HT-29 (cell line): Measurements from ENCODE around the gene SUN2. TPM values are rescaled to one million over a fixed set of nuclear protein-coding genes. Genes with fewer than 3 reads are reported as not detected.
A peak's percentile ranks its signal among the peaks of the same experiment; 100 is the strongest.

Experiments used
- DNase-seq: peaks from one replicate; pipeline ENCODE4 v3.0.0-alpha.2; 2015; ENCODE audit warnings: low spot score
- total RNA-seq: library from RNA; depleted of rRNA; stranded (reverse); fragments of >200 nt; shearing (Covaris generic); gene quantifications from 2 replicates; pipeline ENCODE4 v1.2.3, GENCODE V29; 2014

The SUN2 gene
- total RNA-seq, 1 experiment from 2014 or later = 110 TPM

DNA sequence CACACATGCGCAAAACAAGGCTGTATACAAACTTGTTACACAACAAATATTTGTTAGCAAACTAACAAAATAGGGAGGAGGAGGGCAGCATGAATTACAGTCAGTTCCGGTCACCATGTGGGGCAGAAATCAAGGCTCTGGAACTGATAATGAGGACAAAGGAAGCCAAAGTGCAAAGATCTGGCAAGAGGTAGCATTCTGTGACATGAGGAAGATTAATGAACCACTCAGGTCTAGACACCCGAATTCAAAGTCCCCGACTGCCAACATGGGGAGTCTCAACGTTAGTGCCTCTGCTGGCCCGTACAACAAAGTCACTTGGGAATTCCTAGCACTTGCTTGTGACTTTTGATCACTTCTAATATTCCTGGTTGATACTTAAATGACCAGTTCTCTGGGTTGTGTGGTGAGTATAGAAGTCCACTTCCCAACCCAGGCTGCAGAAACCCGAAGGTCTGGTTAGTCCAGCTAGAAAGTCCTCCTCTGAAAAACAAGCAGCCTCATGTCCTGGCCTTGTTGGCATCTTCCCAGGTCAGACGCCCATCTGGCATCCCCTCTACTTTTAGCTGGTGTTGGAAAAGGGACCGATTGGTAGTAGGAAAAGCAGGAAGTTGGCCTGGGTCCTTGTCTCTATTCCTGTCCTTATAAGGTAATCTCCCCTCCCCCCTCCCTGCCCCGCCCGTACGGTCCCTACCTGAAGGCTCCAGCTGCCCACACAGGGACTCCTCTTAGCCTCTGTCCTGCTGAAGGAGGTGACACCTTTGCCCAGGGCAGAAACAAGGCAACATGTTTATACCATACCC, 1.6 kb downstream of the SUN2 start:
- peak; percentile 77 for DNase-seq

DNA sequence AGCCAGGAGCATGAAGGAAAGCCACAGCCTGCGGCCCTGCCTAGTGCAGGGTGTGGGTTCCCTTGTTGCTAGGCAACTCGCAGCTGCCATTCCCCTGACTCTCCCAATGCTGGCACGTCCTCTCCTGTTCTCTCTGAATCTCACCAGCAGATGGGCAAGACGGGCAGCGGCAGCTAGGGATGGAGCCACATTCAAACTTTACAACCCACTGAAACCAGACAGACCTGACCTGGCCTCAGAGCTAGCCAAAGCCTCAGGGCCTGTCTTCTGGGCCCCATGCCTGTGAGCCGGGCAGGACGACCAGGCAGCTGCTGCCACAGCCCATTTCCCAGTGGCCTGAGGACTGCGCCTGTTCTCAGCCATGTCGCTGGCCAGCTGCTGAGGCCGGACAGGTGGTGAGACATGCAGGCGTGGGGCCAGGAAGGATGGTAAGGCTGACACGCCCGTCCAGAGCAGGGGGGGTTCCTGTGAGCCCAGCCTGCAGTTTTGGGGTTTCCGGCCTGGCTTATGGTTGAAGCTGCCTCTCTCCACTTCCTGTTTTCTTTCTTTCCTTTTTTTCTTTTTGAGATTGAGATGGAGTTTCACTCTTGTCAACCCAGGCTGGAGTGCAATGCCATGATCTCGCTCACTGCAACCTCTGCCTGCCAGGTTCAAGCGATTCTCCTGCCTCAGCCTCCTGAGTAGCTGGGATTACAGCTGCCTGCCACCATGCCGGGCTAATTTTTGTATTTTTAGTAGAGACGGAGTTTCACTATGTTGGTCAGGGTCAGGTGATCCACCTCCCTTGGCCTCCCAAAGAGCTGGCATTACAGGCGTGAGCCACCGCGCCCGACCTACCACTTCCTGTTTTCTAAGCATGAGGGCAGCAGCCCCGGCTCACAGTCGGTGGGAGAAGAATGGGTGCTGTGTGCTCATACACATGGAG, 4.1 kb downstream of the SUN2 start:
- no peak for DNase-seq

DNA sequence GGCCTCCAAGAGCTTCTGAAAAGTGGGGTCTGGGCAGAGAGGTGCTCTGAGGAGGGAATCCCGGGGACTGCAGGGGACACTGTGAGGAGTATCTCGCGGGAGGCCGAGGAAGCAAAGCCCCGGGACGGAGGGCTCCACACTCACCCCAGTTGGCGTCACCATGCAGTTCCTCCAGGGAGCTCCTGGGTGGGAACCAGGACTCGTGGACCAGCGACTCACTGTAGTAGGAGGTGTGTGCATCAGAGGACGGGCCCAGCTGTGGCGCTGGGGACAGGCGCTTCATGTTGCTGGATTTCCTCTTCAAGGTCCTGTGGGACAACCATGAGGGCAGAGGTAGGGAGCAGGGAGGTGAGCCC, 4.8 kb downstream of the SUN2 start:
- no peak for DNase-seq

DNA sequence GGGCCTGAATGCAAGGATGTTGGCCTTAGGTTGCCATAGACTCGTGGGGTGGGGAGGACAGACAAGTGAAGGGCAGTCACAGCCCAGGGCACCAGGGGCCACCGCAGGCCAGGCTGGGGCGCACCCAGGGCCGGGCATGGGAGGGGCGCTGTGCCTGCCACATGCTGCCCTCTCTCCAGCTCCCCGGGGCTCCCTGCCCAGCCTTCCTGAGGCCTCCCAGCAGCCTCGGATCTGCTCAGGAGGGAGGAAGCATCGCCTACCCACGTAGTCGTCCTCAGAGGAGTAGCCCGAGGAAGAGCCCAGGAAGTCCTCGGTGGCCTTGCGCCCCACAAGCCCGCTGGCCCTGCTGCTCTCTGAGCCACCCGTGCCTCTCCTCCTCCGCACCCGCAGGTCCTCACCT, 5.2 kb downstream of the SUN2 start:
- DNase-seq = no peak

DNA sequence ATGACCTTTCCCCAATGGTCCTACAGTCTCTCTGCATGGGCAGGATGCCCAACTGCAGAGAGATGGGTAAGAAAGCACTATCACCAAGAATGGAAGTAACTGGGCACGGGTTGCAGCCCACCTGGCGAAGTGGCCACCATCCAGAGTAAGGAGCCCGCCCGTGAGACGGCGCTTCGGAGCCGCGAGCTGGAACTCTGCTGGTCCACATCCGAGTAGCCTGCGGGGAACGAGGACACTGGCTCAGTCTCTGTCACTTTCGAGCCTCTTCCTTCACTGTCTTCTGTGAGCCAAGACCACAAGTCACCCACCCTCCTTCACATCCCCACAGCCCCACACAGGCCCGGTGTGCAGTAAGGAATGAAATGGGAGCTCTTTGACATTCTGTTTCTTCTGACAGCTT, 5.7 kb downstream of the SUN2 start:
- no peak for DNase-seq

DNA sequence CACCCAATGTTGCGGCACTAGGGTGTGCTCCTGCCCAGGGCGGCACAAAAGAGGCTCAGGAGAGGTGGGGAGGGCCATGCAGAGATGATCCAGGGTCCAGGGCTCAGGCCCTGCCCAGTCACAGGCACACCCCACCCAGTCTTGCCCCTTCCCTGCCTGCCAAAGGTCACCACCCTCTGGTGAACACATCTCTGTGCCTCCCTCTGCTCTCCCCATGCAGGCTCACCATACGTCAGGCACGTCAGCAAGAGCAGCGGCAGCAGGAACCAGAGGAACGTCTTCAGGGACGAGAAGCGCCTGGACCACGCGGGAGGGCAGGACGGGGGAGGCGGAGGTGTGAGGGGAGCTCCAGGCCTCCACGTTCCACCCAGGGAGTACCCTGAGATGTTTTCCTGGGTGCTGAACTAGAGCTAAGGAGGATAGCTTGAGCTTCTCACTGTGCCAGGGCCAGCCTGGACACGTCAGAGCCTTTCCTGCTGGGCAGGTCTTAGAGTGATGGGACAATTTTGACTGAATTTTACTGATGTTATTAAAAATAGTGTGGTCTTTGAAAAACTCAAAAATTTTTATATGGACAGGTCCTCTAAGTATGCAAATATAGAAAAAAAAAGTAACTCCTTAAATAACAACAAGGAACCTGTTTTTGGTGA, 7.2 kb downstream of the SUN2 start:
- DNase-seq = no peak

DNA sequence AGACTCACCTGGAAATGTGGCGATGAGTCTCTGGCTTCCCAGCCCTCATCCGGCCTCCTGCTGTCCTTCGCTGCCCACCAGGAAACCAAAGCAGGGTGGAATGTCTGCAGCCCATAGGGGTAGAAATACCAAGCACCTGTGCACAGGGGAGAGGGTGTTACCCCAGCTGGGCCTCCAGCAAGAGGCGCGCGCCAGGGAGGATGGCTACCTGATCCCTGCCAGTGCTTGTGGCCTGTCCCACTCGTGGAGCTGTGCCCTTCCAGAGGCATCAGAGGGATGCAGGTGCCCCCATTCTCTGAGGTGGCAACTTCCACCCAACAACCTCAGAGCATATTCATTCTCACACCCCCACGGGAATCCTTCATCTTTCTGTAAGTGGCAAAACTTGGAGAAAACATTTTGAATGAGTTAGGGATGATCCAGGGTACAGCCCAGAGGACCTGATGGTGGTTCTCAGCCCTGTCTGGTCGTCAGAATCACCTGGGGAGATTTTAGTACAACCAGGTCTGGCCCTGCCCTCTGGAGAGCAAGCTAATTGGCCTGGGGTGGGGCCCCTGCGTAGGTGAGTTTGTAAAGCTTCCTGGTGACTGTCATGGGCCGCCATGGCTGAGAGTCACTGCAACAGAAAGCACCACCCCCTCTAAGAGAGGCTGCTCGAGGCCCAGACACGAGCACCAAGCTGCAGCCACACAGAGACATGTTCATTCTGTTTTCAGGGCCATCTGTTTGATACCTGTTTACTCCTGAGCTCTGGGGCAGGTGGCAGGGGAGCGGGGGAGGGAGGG, 9.9 kb downstream of the SUN2 start:
- no peak for DNase-seq

DNA sequence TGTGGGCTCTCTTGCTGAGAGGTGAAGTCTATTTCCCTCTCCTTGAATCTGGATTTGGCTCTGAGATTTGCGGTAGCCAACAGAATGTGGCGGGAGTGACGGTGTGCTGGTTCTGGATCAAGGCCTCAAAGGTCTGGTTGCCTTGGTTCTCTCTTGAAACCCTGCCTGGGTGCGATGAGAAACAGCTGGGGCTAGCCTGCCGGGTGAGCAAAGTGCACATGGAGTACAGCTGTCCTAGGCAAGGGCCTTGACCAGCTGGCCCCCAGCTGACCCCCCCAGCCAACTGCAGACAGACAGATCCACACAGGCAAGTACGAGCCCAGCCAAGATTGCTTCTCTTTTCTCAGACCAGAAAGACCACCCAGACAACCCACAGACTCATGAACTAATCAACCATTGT, 10.8 kb downstream of the SUN2 start:
- DNase-seq = no peak

DNA sequence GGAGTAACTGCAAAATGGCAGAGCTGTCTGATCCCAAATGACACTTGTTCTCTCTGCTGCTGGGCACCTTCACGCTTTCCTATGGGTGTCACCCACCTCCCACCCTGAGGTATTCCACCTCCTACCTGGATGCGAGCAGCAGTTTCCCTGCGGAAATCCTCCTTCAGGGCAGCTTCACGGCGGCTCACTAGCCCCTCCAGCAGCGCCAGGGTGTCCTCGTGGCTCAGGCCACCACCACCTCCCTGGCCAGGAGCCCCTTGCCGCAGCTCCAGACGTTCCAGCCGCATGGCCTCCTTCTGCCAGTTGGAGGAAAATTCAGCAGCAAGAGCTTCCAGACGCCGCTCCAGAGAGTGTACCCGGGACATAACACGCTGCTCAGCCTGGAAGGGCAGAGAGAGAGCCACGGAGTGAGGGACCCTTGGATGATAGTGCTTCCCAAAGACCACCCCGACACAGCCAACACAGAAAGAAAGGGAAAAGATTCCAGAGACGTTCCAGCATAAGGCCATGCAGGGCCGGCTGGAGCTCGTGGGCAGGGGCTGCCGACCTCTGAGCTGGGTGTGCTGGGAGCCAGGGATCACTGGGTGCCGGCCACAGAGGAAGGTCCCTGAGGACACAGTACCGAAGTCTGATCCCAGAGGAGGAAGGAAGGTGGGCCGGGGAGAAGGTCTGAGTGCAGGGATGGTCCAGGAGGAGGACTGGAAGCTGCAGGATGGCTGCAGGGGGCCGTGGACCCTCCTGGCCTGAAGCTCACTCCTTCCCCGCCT, 13.4 kb downstream of the SUN2 start:
- no peak for DNase-seq

DNA sequence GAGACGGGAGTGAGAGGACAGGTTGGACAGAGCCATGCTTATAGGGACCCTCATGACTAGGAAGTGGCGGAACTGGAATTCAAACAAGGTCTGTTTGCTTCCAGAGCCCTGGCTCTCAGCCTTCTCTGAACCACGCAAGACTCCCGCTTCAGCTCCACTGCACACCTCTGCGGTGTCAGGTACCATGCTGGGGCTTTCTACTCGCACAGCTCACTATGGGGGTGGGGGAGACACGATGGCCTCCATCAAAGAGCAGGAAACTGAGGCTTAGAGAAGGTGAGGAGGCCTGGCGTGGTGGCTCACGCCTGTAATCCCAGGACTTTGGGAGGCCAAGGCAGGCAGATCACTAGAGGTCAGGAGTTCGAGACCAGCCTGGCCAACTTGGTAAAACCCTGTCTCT, 14.2 kb downstream of the SUN2 start:
- DNase-seq = no peak

DNA sequence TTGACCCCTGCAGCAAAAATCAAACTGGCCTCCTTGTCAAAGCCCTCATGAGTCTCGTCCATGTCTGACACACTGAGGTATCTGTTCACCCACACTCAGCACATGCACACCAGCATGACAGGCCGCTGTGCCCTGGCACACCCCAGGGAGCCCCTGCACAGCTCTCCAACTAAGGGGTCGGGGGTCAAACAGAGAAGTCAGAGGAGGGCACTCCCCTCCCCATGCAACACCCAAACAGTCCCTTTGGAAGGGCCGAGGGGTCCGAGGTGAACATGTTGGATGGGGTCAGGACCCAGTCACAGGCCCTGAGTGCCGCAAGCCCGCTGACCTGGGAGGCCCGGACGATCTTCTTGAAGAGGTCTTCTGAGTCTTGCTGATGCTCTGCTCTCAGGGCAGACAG, 14.6 kb downstream of the SUN2 start:
- DNase-seq = no peak

DNA sequence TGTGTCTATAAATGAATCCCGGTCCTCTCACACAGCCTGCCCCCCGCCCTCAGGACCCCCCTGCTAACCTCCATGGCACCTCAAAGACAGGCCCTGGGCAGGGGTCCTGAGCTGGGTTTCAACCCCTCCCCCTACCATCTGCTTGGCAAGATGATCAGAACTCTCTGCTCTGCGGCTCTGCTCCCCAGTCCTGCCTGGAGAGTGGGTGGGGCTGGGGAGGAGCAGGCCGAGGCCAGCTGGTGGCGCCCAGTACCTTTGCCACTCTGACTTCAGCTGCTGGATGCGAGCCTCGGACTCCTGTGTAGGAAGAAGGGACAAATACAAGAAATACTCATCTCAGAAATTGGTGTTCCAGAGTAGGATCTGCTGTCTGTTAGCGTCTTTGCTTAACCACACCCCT, 15.0 kb downstream of the SUN2 start:
- DNase-seq = peak; percentile 11

DNA sequence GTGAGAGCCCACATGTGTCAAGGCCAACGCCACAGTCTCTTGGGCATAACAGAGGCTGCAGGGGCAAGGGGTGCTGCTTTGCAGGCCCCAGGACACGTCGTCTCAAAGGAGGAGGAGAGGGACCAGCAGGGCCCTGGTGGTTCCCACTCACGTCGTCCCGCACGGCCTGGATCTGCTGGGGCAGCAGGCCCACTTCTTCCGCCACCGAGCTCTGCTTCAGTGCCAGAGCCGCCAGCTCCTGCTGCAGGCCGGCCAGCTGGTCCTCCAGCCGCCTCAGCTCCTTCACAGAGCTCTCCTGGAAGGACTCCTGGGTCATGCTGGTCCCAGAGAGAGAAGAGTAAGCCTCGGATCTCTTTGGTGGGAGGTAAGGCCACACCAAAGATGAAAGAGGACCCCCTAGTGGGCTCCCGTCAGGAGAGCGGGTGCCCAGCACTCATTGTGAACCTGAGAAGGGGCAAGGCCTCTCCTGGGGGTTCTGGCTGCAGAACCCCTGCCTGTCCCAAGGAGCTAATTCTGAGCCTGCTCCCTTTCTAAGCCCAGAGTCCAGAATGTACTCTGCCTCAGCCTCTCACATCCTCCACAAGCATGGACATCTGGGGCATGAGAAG, 15.6 kb downstream of the SUN2 start:
- DNase-seq = no peak

DNA sequence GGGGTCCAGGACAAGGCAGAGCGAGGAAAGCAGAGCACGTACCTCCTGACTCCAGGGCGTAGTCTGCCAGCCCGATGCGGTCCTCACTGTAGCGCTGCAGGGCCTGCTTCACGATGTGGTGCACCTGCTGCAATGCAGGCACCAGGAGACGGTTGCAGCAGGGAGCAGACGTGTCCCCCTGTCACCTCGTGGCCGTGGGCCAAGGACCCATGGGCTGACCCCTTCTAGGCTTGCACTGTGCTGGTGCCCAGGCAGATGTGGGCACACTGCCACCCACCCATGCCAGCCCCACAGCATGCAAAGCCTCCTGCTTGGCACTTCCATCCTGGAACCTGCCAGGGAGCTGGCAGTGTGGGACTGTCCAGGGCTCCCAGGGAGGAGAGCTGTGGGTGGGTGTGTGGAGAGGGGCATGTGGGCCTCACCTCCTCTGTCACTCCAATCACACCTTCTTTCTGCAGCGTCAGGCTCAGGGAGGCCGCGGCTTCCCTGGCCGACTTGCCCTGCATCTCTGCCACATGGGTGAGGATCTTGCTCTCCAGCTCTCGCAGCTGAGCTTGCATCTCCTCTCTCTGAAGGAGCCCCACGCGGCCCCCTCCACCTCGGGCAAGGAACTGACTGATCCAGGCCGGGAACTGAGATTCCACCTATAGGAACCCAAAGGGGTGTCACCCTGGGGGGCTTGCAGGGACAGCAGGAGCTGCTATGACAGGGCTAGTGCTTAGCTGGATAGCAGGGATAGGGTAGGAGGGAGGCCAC, 16.3 kb downstream of the SUN2 start:
- DNase-seq = no peak

DNA sequence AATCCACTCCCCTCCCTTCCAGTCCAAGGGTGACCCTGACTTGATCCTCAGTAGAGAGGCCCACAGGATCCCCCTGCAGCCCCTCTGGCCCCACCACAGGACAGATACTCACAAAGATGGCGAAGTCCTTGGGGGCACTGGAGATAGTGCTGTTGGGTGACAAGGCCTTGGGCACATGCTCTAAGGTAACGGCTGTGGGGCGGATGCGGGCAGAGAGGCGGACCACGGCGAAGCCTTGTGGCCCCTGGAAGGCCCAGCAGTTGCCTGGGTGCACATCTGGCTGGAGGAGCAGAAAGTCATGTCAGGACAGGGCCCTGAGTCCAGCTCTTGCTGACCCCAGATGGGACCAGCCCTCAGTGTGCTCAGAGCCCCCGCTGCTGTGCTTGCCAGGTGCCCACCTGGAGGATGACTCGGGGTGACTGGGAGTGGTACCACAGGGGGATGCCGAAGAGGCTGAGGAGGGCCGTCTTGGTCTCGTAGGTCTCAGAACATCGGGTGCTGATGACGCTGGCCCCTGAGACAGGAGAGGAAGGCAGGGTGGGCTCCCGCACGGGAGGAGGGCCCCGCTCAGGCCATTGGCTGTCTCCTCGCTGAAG, 17.2 kb downstream of the SUN2 start:
- no peak for DNase-seq

DNA sequence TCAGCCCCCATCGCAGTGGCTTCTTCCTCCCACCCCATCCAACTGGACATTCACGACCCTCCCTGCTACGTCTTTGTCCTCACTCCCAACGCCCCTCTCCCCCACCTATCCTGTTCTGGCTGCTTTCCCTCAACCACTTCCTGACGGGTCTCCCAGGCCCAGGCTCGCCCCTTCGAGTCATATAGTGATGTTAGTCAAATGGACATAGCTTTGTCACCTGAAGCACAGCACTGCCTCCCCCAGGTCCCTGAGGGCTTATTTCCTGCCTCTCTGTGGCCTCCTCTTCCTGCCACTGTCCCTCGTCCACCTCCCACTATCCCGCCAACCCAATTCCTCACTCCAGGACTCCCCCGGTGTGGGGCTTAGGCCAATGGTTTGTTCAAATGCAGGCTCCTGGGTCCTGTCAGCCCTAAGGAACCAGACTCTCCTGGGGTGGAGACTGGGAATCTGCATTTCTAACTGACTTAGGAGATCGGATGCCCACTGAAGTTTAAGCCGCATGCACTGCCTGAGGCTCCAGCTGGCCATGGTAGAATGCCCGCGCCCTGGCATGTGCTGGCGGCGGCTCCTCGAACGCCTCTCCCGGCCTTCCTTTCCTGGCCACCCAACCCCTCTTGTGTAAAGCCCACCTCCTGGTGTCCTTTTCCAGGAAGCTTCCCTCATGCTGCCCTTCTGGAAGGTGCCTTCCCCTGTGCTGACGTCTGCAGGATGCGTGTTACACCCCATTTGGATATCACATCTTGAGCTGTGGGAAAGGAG, 18.3 kb downstream of the SUN2 start:
- no peak for DNase-seq

DNA sequence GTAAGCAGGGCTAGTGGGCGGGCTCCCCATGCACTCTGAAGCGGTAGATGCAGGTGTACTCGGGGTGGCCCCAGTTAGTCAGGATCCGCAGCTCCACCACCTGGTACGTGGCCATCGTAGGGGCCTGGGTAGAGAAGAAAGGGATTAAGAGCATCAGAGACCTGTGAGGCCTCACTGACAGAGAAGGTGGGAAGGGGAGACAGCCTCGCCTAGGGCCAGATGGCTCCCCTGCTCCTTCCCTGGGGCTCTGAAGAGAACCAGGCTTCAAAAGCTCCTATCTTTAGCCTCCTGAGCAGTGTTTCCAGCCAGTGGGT, 19.6 kb downstream of the SUN2 start:
- DNase-seq = no peak

DNA sequence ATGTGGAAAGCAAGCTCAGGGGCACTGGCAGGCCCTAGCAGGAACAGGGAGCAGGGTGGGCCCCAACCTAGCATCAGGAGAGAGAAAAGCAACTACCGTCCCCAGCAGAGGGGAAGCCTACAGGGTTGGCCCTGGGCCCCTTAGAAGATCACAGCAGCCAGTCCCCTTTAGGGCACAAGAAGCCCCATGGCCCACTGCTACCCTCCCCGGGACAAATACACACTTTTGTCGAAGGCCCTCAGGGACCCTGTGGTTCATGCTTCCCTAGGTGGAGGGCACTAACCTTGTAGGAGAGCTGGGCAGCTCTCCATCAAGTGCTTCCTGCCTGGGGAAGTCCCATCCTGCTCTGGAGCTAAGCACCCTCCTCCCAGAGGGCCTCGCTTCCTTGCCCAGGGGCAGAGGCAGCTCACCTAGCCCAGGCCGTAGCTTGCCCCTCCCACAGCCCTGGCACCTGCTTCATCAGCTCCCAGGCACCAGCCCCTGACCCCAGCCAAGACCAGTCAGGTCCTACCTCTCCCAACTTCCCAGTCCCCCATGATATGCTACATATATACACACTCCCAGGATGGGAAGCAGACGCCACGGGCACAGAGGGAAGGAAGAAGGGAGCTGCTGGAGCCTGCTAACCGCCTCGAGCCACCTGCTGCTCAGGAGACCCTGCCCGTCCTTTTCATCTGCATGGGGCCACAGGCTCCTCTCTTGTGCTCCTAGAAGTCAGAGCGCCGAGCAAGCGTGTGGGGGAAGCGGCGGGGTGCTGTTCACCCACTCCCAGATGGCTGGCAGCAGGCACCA, 20.1 kb downstream of the SUN2 start:
- DNase-seq = no peak
